NCI-H1092 (cell line): ENCODE results near the gene CHPF2.

ENCODE experiments used
- DNase-seq: peaks from one replicate; lab custom pipeline; 2025; lab: John Stamatoyannopoulos, UW

The CHPF2 gene

DNA sequence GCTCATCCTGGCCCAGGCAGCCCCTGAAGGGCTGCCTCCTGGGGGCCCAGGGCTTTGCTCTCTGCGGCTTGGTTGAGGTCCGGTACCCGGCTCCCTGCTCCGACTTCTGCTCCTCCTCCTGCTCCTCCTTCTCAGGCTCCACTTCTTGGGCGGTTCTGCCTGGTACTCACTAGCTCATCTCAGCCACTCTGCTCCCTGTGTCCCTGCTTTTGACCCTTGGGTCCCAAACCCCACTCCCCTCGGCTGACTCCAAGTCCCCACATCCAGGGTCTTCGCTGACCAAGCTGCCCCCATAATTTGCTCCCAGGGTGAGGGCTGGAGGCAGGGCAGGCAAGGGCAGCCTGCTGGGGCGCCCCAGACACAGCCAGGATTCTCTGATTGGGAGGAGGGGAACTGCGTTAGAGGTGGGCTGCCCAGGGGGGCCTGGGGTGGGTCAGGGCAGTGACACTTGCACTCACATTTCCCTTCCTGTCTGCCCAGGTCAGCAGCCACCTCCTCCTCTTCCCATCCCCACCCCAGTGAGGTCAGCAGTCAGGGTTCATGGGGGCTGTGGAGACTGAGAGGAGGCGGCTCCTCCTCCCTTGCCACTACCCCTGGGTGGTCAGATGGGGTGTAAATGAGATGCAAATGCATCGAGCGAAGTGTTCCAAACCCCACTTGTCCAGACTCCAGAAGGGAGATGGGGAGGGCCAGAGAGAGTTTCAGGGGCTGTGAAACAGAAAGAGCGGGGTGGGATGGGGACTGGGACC, 14.0 kb downstream of the CHPF2 start:
- DNase-seq, result no peak

DNA sequence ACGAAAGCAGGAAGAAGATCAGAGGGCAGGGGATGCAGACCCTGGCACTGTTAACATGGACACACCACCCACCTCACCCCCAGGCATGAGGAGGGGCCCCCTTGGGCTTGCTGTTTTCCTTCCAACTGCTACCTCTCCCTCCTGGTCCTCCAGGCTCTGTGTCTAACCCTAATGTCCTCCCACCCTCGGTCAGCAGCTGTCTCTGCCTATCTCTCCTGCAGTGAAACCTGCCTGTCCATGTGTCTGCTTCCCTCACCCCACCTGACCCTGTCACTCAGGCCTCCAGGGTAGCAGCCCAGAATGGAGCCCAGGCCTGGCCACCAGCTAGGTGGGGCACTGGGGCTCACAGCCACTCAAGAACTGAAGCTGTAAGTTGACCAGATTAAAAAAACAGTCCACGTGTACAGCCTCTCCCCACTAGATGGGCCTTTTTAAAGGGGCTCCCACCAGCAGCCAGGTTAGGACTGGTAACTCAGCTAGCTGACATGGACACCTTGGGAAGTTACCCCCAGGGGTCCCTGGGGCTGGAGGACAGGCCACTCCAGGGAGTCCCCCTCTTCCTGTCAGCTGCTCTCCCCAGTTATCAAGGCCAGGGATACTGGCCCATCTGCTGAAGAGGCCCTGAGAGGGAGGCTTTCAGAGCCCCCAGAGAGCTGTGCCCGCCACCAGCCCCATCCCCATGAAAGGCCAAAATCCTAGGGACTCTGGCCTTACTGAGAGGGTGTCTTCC, 14.7 kb downstream of the CHPF2 start:
- no peak for DNase-seq

DNA sequence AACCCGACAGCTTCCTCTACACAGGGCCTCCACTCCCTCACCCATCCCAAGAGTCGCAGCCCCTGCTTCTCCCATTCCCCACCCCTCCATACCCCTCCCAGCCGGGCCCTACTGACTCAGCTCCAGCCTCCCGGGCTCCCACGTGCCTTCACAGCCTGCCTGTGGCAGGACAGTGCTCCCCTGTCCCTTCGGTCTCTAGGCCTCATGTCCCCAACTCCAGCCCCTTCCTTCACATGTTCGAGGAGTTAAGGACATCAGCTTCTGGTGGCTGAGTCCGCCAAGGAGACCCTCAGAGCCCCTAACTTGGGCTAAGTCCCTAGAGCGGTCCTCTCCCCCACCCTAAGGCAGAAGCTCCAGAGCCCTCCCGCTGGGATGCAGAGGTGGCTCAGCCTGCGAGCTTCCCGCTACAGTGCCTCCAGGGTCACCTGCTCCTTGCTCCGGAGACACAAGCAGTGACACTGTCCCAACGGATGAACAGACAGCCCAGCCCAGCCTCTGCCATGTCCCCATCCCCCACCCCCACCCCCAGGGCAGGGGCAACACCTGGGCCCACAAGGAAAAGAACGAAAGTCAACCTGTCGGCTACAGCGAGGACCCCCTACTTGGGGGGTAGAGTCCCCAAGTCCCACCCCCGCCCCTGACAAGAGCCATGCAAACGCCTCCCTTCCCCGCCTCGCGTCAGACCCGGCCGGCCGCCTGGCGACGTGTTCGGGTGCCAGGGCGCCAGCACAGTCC, 15.5 kb downstream of the CHPF2 start:
- no peak for DNase-seq

- DNase-seq, result no peak
These were observed 16.2 kb downstream of the CHPF2 start, which contains the start of gene SMARCD3 for GRCh38 chr7:151248346-151249033. Gene SMARCD3 (minus strand): TSS chr7:151248694. CDS start chr7:151248562, 132 bp downstream.

DNA sequence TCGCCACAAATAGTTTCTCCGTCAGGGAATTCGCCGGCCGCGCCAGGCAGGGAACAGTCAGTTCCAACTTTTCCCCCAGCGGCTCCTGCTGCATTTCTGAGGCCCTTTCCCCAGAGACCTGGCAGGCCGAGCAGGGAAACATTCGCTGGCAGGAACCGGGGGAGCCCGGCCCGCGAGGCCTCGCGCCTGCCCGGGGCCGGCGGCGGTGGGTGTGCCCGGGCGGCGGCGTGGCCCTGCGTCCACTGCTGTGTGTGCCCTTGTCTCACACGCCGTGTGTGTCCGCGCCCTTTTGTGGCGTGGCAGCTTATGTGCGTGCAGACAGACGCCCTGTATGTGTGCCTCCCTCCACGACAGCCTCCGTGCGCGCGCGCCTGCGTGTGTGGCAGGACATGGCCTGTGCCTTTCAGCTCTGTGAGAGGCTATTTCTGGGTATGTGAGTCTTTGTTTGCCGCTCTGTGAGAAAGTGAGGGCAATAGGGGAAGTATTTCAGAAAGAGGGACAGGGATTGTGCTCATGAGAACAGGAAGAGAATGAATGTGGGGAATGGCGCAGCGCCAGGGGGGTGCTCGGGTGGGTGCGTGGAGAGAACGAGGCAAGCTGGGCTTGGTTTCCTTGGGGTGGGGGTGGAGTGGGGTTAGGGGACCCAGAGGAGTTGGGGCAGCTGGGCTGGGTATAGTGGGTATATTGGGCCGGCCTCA, 16.9 kb downstream of the CHPF2 start:
- no peak for DNase-seq

DNA sequence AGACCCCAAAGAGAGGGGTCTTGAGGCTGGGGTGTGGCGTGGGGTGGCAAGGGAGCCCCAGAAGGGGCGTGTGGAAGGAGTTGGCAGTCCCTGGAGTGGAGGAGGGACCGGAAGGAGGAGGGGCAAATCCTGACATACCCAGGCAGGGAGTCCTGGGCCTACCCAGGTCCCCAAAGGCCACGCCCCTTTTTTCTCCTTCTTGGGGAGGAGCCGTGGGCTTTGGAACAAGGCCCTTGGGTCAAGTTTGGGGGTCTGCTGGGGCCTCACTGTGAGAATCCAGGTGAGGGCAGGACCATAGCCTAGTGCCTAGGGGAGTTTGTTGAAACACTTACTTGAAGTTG, 17.4 kb downstream of the CHPF2 start:
- no peak for DNase-seq

GRCh38 chr7:151250181-151251132, 18.2 kb downstream of the CHPF2 start:
- DNase-seq, result no peak

DNA sequence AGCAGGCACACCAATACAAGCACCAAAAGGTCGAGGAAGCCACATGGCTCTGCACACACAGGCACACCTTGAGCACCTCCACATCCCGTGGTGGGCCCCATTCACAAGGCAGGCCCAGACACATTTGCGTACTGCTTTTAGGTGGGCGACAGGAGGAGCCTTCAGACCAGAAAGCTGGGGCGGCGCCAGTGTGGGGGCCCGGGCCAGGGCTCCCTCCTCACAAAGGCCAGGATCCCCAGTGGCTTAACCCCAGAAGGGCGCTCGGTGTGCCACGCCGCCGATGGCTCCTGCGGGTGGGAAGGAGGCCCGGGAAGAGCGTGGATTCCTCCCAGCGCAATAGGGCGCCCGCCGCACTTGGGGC, 19.0 kb downstream of the CHPF2 start:
- no peak for DNase-seq

GRCh38 chr7:151251689-151252560, 19.6 kb downstream of the CHPF2 start:
- DNase-seq, result peak; percentile 60

DNA sequence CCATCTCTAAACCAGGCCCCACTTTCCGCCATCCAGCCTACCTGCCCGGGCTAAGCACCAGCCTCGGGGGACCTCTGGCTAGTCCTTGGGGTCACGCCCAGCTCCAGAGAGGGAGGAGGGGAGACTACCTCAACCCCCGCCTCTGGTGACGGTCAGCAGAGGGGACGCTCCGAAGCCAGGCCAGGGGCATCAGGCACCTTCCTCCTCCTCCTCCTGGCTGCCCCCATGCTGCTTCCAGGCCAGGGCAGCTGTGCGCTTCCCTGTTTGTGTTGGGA, 20.2 kb downstream of the CHPF2 start:
- DNase-seq, result no peak

DNA sequence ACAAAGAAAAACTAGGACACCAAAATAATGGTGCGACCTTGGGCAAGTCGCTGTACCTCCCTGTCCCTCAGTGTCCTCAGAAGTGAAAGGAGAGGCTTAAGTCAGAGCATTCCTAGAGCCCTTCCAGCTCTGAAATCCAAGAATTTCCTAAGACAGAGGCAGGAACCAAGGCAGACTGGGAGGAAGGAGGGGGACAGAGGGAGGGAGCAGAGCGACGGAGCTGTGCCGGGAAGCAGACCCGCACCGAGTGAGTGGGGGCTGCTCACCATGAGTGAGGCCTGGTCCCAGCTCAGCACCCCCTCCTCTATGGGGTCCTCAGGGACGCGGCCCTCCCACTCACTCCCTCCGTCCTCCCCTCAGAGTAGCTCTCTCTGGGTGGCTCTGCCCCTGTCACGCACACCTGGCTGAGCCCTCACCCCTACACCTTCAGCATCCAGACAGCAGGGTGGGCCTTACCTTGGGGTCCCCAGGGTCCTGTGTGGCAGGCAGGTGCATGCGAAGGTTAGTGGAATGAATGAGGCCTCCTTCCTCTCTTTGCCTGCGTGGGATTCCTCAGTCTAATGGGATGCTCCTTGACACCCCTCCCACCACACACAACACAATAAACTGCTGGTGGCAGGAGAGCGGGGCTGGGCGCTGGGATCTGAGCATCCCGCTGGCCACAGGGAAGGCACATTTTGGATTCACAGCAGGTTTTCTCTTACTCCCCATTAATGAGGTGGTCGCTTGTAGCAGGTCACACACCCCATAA, 20.9 kb downstream of the CHPF2 start:
- DNase-seq, result no peak

GRCh38 chr7:151254316-151254715, 22.0 kb downstream of the CHPF2 start:
- DNase-seq, result no peak

DNA sequence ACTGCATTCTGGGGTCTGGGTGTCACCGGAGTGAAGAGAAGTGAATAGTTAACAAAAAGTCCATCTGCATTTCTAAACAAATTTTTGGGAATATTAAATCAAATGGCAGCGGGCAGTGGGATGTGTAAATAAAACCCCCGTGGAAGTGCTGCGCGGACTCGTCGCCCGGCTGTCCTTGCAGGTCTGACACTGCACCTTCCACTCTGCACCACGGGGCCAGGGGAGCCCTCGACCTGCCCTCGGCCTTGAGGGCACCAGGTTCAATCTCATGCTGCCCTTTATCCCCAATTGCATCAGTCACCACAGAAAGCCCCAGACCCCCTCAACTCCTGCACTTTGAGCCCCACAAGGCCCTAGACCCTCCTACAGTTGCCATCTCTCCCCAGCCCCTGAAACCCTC, 22.6 kb downstream of the CHPF2 start:
- no peak for DNase-seq

DNA sequence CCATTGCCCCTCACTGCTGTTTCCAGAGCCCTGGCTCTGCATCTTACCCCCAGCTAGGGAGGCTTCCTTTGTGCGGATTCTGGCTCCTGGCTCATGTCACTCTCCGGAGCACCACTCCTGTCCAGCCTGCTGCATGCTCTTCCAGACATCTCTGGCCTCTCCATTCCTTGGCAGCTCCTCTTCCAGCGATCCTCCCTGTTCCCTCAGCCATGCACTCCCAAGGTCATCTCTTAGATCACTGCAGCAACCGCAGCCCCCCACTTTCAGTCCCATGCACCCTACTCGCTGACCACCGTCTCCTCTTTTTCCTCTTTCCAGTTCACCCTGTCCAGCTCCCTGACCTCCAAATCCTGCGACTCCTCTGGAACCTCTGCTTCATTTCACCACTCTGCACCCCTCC, 23.1 kb downstream of the CHPF2 start:
- no peak for DNase-seq

DNA sequence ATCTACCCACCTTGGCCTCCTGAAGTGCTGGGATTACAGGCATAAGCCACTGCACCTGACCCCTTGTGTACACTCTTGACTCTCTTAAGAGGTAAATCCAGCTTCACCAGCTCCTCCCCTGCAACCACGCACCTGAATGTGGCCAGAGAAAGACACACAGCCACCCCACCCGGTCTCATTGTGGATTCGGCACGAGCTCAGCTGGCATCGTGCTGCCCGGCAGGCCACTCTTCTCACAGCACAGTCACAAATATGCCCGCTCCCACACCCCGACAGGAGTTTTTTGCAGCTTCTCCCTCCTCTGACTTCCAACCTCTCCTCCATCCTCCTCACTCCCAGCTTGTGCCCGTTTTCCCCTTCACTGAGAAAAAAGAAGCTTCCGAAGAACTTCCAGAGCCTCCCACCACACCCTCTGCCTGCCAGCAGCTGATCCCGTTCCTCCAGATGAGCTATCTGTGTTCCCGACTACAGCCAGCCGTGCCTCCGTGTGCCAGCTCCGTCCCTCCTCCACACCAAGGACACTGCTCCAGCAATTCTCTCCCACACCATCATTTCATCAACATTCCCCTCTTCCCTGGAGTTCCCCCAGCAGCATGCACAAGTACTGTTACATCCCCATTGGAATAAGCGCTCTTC, 24.2 kb downstream of the CHPF2 start:
- no peak for DNase-seq

DNA sequence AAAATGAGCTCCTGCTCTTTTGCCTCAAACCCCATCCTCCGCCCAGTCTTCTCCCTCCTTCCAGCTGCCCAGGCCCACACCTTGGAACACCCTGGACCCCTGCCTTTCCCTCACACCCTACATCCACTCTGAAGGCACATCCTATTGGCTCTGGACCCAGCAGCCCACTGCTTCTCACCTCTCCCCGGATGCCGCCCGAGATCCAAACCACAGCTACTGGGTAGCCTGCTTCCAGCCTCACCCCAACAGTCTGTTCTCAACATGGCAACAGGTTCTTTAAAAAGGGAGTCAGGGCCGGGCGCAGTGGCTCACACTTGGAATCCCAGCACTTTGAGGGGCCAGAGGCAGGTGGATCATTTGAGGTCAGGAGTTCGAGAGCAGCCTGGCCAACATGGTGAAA, 25.7 kb downstream of the CHPF2 start:
- no peak for DNase-seq

DNA sequence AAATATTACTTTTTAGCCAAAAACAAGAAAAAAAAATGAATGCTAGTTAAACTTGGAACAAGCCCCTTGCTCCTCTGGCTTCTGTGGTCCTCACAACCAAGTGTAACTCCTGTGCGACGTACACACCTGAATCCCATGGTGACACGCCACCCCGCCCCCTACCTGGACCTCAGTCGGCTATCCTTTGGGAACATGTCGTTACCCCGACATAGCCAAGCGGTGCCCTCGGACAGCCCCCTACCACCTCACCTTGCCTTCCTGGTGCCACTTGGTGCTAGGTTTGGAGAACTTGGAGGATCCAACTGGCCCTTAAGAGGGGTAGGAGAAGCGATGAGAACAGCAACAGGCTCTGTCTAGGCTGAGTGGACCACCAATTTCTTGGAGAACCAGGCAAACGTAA, 28.2 kb downstream of the CHPF2 start:
- no peak for DNase-seq

- DNase-seq, result no peak
These were observed 28.6 kb downstream of the CHPF2 start for GRCh38 chr7:151260883-151261282.

- DNase-seq, result no peak
These were observed 29.2 kb downstream of the CHPF2 start for GRCh38 chr7:151261529-151261928.
